Measurements from ENCODE around the gene GPATCH1.

DNA sequence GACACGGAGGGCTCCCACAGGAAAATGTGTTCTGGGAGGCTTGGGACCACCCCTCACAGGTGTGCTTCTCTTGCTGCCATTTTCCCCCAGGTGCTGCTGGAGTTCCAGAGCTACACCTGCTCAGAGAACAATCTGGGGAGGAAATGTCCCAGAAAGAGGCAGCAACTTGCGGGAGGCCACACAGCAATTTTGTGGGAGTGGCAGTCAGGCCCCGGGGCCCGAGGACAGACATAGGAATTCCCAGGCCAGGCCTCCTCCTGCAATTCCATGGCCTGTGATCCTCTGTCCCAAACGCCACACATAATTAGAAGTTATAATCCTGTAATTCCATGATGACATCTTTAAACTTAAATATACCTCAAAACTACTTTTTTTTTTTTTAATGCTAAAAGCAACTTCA lies 18.1 kb upstream of the GPATCH1 start:
- TF ChIP-seq POLR2A (IDR thresholded peaks at IDR 0.05) = no peak
- TF ChIP-seq, protein P1, sequence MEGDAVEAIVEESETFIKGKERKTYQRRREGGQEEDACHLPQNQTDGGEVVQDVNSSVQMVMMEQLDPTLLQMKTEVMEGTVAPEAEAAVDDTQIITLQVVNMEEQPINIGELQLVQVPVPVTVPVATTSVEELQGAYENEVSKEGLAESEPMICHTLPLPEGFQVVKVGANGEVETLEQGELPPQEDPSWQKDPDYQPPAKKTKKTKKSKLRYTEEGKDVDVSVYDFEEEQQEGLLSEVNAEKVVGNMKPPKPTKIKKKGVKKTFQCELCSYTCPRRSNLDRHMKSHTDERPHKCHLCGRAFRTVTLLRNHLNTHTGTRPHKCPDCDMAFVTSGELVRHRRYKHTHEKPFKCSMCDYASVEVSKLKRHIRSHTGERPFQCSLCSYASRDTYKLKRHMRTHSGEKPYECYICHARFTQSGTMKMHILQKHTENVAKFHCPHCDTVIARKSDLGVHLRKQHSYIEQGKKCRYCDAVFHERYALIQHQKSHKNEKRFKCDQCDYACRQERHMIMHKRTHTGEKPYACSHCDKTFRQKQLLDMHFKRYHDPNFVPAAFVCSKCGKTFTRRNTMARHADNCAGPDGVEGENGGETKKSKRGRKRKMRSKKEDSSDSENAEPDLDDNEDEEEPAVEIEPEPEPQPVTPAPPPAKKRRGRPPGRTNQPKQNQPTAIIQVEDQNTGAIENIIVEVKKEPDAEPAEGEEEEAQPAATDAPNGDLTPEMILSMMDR (IDR thresholded peaks at IDR 0.05) = no peak
